Muscle layer of duodenum (tissue), 2 donors: Measurements from ENCODE around the gene RPGRIP1.

ENCODE experiments used
- H3K27ac ChIP-seq: one replicate; pipeline ENCODE4 v1.7.0; 2013; ENCODE audit warnings: mild to moderate bottlenecking, low read length
- H3K27me3 ChIP-seq: one replicate; pipeline ENCODE4 v1.7.0; 2013; ENCODE audit warnings: low read depth, mild to moderate bottlenecking, control low read depth, low read length
- H3K36me3 ChIP-seq, 2 donors: one replicate each; pipeline ENCODE4 v1.7.0; 2013; ENCODE audit warnings: low read length in 2 of 2, control low read depth in 1 of 2, mild to moderate bottlenecking in 1 of 2; ENCODE audit not compliant: insufficient read depth in 2 of 2, control insufficient read depth in 1 of 2
- H3K4me1 ChIP-seq, 2 donors: one replicate each; pipeline ENCODE4 v1.7.0; 2013; ENCODE audit warnings: low read length in 2 of 2, mild to moderate bottlenecking in 2 of 2, control low read depth in 1 of 2, moderate library complexity in 1 of 2; ENCODE audit not compliant: insufficient read depth in 2 of 2, control insufficient read depth in 1 of 2
- H3K4me3 ChIP-seq, 2 donors: one replicate each; pipeline ENCODE4 v1.7.0; 2013; ENCODE audit warnings: low read length in 2 of 2, low read depth in 1 of 2, mild to moderate bottlenecking in 1 of 2
- H3K9me3 ChIP-seq, 2 donors: one replicate each; pipeline ENCODE4 v1.7.0; 2013; ENCODE audit warnings: low read length in 2 of 2, control low read depth in 1 of 2, mild to moderate bottlenecking in 1 of 2; ENCODE audit not compliant: control insufficient read depth in 1 of 2
- donor health status: healthy.

RPGRIP1 gene

GRCh38 chr14:21307637-21308036 lies 27.8 kb downstream of the RPGRIP1 start:
- H3K27ac ChIP-seq = peak overlapping the region; percentile 58
- H3K9me3 ChIP-seq = no peaks in the 10 kb centered on the region
- no peaks in the 10 kb centered on the region for H3K36me3 ChIP-seq
- no peak overlapping the region for H3K4me3 ChIP-seq
- H3K27me3 ChIP-seq = no peaks in the 10 kb centered on the region
- peaks cover 4 to 6% of the 10 kb centered on the region in 2 donors for H3K4me1 ChIP-seq

GRCh38 chr14:21308132-21308478 lies 28.2 kb downstream of the RPGRIP1 start:
- Histone ChIP-seq H3K4me1 (peaks cover 4 to 6% of the 10 kb centered on the region in 2 donors), H3K9me3 (no peaks in the 10 kb centered on the region), H3K27ac (peak overlapping the region; percentile 58), H3K36me3 (no peaks in the 10 kb centered on the region), H3K27me3 (no peaks in the 10 kb centered on the region), H3K4me3 (peak overlapping the region; percentile 21 to 66)

GRCh38 chr14:21308479-21309237 lies 28.8 kb downstream of the RPGRIP1 start:
- Histone ChIP-seq H3K4me1 (peaks cover 4 to 6% of the 10 kb centered on the region in 2 donors), H3K27me3 (no peaks in the 10 kb centered on the region), H3K36me3 (no peaks in the 10 kb centered on the region), H3K4me3 (peak overlapping the region; percentile 21 to 66), H3K27ac (peak overlapping the region; percentile 58), H3K9me3 (no peaks in the 10 kb centered on the region)

GRCh38 chr14:21309238-21309636 lies 29.4 kb downstream of the RPGRIP1 start:
- Histone ChIP-seq H3K36me3 (no peaks in the 10 kb centered on the region), H3K27ac (peak overlapping the region; percentile 58), H3K9me3 (no peaks in the 10 kb centered on the region)

GRCh38 chr14:21309956-21310355 lies 30.1 kb downstream of the RPGRIP1 start:
- H3K36me3 ChIP-seq = no peaks in the 10 kb centered on the region
- peaks cover 4 to 6% of the 10 kb centered on the region in 2 donors for H3K4me1 ChIP-seq
- H3K27me3 ChIP-seq = no peaks in the 10 kb centered on the region
- no peaks in the 10 kb centered on the region for H3K9me3 ChIP-seq
- no peak overlapping the region for H3K27ac ChIP-seq
- no peak overlapping the region for H3K4me3 ChIP-seq

More at GRCh38 chr14:21309238-21309636, 29.4 kb downstream of the RPGRIP1 start:
- H3K4me3 ChIP-seq = peak overlapping the region; percentile 21 to 66
- H3K27me3 ChIP-seq = no peaks in the 10 kb centered on the region
- H3K4me1 ChIP-seq = peaks cover 4 to 6% of the 10 kb centered on the region in 2 donors

GRCh38 chr14:21311614-21312013 lies 31.7 kb downstream of the RPGRIP1 start:
- Histone ChIP-seq H3K4me1 (peaks cover 4 to 6% of the 10 kb centered on the region in 2 donors), H3K36me3 (no peaks in the 10 kb centered on the region), H3K4me3 (no peak overlapping the region), H3K9me3 (no peaks in the 10 kb centered on the region), H3K27ac (no peak overlapping the region), H3K27me3 (no peaks in the 10 kb centered on the region)

GRCh38 chr14:21313512-21313911 lies 33.6 kb downstream of the RPGRIP1 start:
- H3K4me3 ChIP-seq = no peak overlapping the region
- no peak overlapping the region for H3K27ac ChIP-seq
- no peaks in the 10 kb centered on the region for H3K27me3 ChIP-seq
- no peaks in the 10 kb centered on the region for H3K36me3 ChIP-seq
- peaks cover 0 to under 1% of the 10 kb centered on the region in 2 donors for H3K4me1 ChIP-seq
- H3K9me3 ChIP-seq = no peaks in the 10 kb centered on the region

- Histone ChIP-seq H3K27me3 (no peaks in the 10 kb centered on the region), H3K36me3 (no peaks in the 10 kb centered on the region), H3K4me1 (peaks cover 0 to 3% of the 10 kb centered on the region in 2 donors), H3K4me3 (no peak overlapping the region), H3K9me3 (no peaks in the 10 kb centered on the region), H3K27ac (no peak overlapping the region)
These were observed 37.5 kb downstream of the RPGRIP1 start for GRCh38 chr14:21317398-21317797.

GRCh38 chr14:21320913-21321312 lies 41.0 kb downstream of the RPGRIP1 start:
- Histone ChIP-seq H3K4me1 (peaks cover 0 to 3% of the 10 kb centered on the region in 2 donors), H3K27me3 (no peaks in the 10 kb centered on the region), H3K4me3 (no peak overlapping the region), H3K36me3 (no peaks in the 10 kb centered on the region), H3K9me3 (no peaks in the 10 kb centered on the region), H3K27ac (no peak overlapping the region)

GRCh38 chr14:21322716-21323115 lies 42.8 kb downstream of the RPGRIP1 start:
- no peak overlapping the region for H3K4me3 ChIP-seq
- no peak overlapping the region for H3K27ac ChIP-seq
- no peaks in the 10 kb centered on the region for H3K36me3 ChIP-seq
- peaks cover 0 to 3% of the 10 kb centered on the region in 2 donors for H3K4me1 ChIP-seq
- no peaks in the 10 kb centered on the region for H3K27me3 ChIP-seq
- H3K9me3 ChIP-seq = no peaks in the 10 kb centered on the region

- no peak overlapping the region for H3K4me3 ChIP-seq
- no peaks in the 10 kb centered on the region for H3K36me3 ChIP-seq
- H3K27ac ChIP-seq = no peak overlapping the region
- H3K9me3 ChIP-seq = no peaks in the 10 kb centered on the region
- H3K4me1 ChIP-seq = no peaks in the 10 kb centered on the region
- no peaks in the 10 kb centered on the region for H3K27me3 ChIP-seq
These were observed 47.1 kb downstream of the RPGRIP1 start for GRCh38 chr14:21326972-21327371.
